NT2/D1 (cell line): ENCODE measurements around the gene SLC9A3.
A peak's percentile ranks its signal among the peaks of the same experiment; 100 is the strongest.

ENCODE experiments used
- DNase-seq: peaks from one replicate; pipeline ENCODE4 v3.0.0-alpha.2; 2011; ENCODE audit warnings: low read depth, low spot score
- H3K27me3 ChIP-seq: 2 replicates; pipeline ENCODE4 v1.6.0; 2011; ENCODE audit warnings: mild to moderate bottlenecking; ENCODE audit not compliant: insufficient read length, insufficient read depth
- H3K36me3 ChIP-seq: 2 replicates; pipeline ENCODE4 v1.6.1; 2011; ENCODE audit warnings: mild to moderate bottlenecking, low read length, mixed read lengths; ENCODE audit not compliant: insufficient read depth, insufficient read length
- H3K4me1 ChIP-seq: 2 replicates; pipeline ENCODE4 v1.5.1; 2011; ENCODE audit not compliant: insufficient read depth, insufficient read length
- H3K4me3 ChIP-seq: 2 replicates; pipeline ENCODE4 v1.5.1; 2011; ENCODE audit warnings: low read depth; ENCODE audit not compliant: insufficient read length
- H3K9ac ChIP-seq: 2 replicates; pipeline ENCODE4 v1.6.0; 2011; ENCODE audit warnings: low read depth; ENCODE audit not compliant: insufficient read length
- H3K9me3 ChIP-seq: 2 replicates; pipeline ENCODE4 v1.5.1; 2011; ENCODE audit warnings: mild to moderate bottlenecking, low read length; ENCODE audit not compliant: insufficient read depth
- SUZ12 ChIP-seq: IDR thresholded peaks from 2 replicates; pipeline ENCODE4 v1.6.1; 2011; ENCODE audit not compliant: insufficient read length, insufficient read depth; ENCODE audit errors: extremely low read depth
- YY1 ChIP-seq: IDR thresholded peaks from 2 replicates; pipeline ENCODE4 v1.6.1; 2011; ENCODE audit not compliant: insufficient read length, insufficient read depth
- ZNF274 ChIP-seq: IDR thresholded peaks from 2 replicates; pipeline ENCODE4 v1.6.1; 2011; ENCODE audit warnings: mild to moderate bottlenecking, low read depth, low read length

SLC9A3 gene

DNA sequence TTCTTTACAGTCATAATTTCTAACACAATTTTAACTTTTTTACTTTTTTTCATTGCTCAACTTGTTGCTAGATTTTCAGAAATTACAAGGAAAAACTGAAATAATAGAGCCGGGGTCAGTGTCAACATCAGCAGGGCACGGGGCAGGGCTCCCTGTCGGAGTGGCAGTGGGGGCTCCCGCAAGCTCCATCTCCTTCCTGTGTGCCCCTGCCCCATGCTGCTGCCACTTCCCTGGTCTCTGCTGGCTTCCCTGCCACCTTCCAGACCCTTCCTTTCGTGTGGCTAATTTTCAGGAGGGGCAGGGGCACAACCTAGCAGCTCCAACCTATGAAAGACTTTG, 82.3 kb downstream of the SLC9A3 start:
- Histone ChIP-seq H3K36me3 (peaks cover 14% of the 10 kb centered on the region), H3K4me3 (peak overlapping the region; percentile 72), H3K4me1 (peaks cover 15% of the 10 kb centered on the region), H3K9ac (peak overlapping the region; percentile 86), H3K9me3 (no peaks in the 10 kb centered on the region), H3K27me3 (no peaks in the 10 kb centered on the region)
- no peak for TF ChIP-seq YY1
- no peak for TF ChIP-seq SUZ12
- no peak for TF ChIP-seq ZNF274
- no peak for DNase-seq

DNA sequence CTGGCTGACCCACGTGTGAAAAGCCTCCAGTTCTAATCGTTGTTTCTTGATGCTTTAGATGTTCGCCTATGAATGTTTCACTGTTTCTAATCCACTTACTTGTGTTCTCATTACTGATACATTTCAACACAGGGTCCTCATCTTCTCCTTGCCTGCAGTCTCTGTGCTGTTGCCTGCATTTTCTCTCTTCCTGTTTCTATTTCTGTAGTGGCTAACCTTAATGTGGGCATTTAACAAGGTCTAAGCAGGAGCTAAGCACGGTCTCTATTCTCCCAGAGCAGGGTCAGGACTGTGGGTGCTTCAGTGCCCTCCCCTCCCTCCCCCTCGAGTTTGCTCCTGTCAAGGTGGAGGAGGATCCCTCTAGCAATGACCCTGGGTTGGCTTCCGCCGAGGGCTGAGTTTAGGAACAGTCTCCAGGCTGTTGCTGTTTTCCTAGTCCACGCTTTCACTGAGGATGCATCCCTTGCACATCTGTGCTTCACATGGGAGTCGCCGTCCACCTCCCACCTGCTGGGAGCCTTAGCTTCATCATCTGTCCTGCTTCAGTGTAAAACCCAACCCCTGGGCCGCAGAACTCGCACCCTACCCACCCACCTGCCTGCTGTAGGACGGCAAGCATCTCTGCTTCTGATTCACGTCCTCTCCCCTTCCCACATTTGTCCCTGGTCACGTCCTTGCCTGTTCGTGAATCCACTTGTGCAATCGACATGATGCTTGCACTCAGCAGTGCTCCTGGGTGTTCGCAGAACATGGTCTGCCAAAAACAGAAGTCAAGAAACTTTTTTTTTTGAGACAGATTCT, 83.6 kb downstream of the SLC9A3 start:
- Histone ChIP-seq H3K9ac (no peak overlapping the region), H3K4me1 (peaks cover 12% of the 10 kb centered on the region), H3K4me3 (no peak overlapping the region), H3K36me3 (peaks cover 5% of the 10 kb centered on the region), H3K9me3 (no peaks in the 10 kb centered on the region), H3K27me3 (no peaks in the 10 kb centered on the region)
- DNase-seq = no peak
- no peak for TF ChIP-seq ZNF274
- no peak for TF ChIP-seq SUZ12
- TF ChIP-seq YY1 = no peak

DNA sequence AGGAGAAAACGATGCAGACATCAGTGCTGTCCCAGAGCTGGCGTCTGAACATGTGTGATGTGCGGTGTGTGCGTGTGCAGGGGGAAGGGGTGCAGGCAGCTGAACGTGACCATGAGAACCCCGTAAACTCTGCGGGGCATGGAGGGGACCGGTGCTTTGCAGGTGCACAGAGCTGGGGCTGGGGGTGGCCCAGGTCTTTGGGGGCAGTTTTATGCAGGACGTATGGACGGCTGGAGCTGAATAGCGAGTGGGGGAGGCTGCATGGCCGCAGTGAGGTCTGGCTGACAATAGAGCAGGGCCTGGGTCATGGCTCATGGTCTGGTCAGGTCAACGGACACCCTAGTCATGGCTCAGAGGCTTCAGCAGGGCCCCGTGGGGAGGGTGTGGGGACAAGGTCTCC, 84.6 kb downstream of the SLC9A3 start:
- Histone ChIP-seq H3K36me3 (peaks cover 4% of the 10 kb centered on the region), H3K27me3 (no peaks in the 10 kb centered on the region), H3K9ac (peak overlapping the region; percentile 10), H3K4me1 (peaks cover 12% of the 10 kb centered on the region), H3K4me3 (no peak overlapping the region), H3K9me3 (no peaks in the 10 kb centered on the region)
- TF ChIP-seq YY1 (no peak), ZNF274 (no peak), SUZ12 (no peak)
- DNase-seq = no peak

DNA sequence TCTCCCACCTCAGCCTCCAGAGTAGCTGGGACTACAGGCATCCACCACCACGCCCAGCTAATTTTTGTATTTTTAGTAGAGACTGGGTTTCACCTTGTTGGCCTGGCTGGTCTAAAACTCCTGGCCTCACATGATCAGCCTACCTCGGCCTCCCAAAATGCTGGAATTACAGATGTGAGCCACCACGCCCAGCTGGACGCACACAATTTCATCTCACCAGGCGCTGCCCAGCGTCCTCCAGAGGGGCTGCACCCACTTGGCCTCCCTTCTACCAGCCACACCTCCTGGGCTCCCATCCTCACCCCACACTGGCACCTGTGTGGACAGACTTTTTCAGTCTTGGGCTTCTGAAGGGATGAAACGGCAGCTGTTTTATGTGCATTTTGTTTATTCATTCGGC, 85.1 kb downstream of the SLC9A3 start:
- TF ChIP-seq YY1 (no peak), ZNF274 (no peak), SUZ12 (no peak)
- no peak for DNase-seq
- Histone ChIP-seq H3K4me3 (no peak overlapping the region), H3K9me3 (no peaks in the 10 kb centered on the region), H3K9ac (no peak overlapping the region), H3K27me3 (no peaks in the 10 kb centered on the region), H3K36me3 (peaks cover 4% of the 10 kb centered on the region), H3K4me1 (peaks cover 12% of the 10 kb centered on the region)

DNA sequence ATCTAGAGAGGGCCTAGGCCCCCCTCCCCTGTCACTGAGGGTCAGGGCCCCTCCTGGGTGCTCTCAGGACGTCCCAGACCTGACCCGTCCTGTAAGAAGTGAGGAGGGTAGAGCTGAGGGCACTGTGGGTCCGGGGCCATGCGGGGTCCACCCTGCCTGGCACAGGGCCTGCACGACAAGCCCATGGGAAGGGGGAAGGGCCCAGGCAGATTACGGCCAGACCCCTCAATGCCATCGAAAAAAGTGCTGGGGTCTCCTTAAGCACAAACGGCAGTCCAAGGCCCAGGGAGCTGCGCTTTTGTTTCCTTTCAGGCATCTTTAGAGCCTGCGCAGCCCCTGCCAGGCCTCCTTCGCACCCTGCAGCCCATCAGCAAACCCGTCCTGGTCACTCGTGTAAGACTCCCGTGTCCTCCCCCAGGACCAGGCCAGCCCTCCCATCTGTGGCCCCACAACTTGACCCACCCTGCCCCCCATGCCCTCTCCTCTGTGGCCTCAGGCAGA, 85.7 kb downstream of the SLC9A3 start:
- Histone ChIP-seq H3K27me3 (no peaks in the 10 kb centered on the region), H3K9me3 (no peaks in the 10 kb centered on the region), H3K4me3 (no peak overlapping the region), H3K9ac (peak overlapping the region; percentile 10), H3K36me3 (peaks cover 4% of the 10 kb centered on the region), H3K4me1 (peaks cover 12% of the 10 kb centered on the region)
- TF ChIP-seq SUZ12 = no peak
- TF ChIP-seq YY1 = no peak
- no peak for TF ChIP-seq ZNF274
- no peak for DNase-seq

DNA sequence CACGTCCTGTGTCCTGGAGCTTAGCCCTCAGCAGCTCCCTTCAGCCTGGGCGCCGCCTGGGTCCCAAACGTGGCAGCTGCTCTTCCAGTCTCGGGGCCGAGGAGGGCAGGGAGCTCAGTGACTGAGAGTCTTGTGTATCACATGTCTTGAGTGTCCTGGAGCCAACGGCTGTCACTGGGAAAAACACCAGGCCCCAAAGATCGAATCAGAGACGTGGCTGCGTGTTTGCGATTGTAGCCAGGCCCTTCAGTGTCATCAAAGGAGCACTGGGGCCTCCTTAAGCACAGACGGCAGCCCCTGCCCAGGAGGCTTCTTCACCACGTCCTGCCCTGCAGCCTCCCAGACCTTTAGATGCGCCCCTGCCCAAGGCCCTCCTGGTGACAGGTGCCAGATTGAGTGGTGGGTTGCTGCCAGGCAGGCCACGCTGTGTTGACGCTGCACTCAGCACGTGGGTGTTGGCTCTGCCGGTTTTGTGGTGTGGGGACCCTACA, 86.9 kb downstream of the SLC9A3 start:
- Histone ChIP-seq H3K9ac (no peak overlapping the region), H3K36me3 (peaks cover 4% of the 10 kb centered on the region), H3K4me3 (no peak overlapping the region), H3K9me3 (no peaks in the 10 kb centered on the region), H3K4me1 (peaks cover 12% of the 10 kb centered on the region), H3K27me3 (no peaks in the 10 kb centered on the region)
- TF ChIP-seq YY1 (no peak), ZNF274 (no peak), SUZ12 (no peak)
- no peak for DNase-seq

DNA sequence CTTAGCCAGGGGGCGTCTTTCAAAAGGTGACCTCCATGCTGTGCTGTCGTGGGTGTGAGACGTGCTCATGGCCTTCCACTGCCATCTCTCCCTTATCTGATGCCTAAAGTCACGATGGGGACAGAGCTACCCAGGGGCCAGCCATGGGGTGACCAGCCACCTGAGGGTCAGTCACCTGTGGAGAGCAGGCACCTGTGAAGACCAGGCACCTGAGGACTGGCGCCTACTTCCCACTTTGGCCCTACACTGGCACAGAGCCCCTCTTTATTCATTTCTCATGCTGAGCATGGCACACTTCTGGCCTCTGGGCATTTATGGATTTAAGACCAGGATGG, 87.6 kb downstream of the SLC9A3 start:
- Histone ChIP-seq H3K4me1 (peaks cover 9% of the 10 kb centered on the region), H3K36me3 (peaks cover 4% of the 10 kb centered on the region), H3K4me3 (no peak overlapping the region), H3K9me3 (no peaks in the 10 kb centered on the region), H3K27me3 (no peaks in the 10 kb centered on the region), H3K9ac (no peak overlapping the region)
- TF ChIP-seq YY1 (no peak), SUZ12 (no peak)
- no peak for DNase-seq
